ENCODE data around the gene SH2D1B.
"Not testable (repeated sequence)": the region's sequence is repeated elsewhere in the genome, so short reads cannot be mapped to it uniquely, and the experiment has no call there.

- TF ChIP-seq POLR2A (IDR thresholded peaks at IDR 0.05; ENCODE audit: low read depth, low read length); POLR2AphosphoS5 (IDR thresholded peaks at IDR 0.05; ENCODE audit: low read depth, low read length); PAX5 (IDR thresholded peaks at IDR 0.05; ENCODE audit: insufficient read depth, low read length, severe bottlenecking); TAF1 (IDR thresholded peaks at IDR 0.05; ENCODE audit: low read depth, low read length); POU2F2 (IDR thresholded peaks at IDR 0.05; ENCODE audit: low read depth, low read length): not testable (repeated sequence)
Measured at GRCh38 chr1:162419450-162419931, 7.6 kb upstream of the SH2D1B start.

All from GM12891 (cell line).